HG03342 (cell line): ENCODE measurements around the gene WRAP73.
"Not testable (repeated sequence)": the region's sequence is repeated elsewhere in the genome, so short reads cannot be mapped to it uniquely, and the experiment has no call there.

ENCODE experiments used
- ATAC-seq: cut with Tn5 transposase; IDR thresholded peaks from one replicate; pipeline ENCODE4 v1.9.1; 2021; ENCODE audit warnings: mild to moderate bottlenecking, moderate library complexity; ENCODE audit not compliant: unreplicated experiment

Gene WRAP73

GRCh38 chr1:3631320-3632260 lies 18.3 kb downstream of the WRAP73 start:
- ATAC-seq = no peak

- ATAC-seq = no peak
Measured at GRCh38 chr1:3630914-3631313, 19.0 kb downstream of the WRAP73 start.

DNA sequence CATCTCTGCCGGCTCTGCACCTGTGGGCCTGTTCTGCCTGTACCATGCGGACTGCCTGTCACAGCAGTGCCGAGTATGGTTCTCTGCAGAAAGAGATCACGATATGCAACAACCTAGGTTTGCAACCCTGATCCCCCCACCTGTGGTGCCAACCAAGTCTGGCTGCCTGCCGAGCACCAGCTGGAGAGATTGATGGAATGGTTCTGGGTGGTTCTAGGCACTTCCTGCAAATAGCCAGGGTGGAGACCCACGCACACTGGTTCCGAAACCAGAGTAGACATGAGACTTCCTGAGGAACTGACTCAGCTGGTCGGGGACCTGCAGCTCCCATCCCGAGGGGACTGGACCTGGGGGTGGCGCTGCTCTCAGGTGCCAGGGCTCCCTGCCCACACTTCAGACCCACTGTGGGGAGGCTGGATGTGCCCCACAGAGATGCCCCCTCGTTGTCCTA lies 19.7 kb downstream of the WRAP73 start:
- ATAC-seq = no peak

DNA sequence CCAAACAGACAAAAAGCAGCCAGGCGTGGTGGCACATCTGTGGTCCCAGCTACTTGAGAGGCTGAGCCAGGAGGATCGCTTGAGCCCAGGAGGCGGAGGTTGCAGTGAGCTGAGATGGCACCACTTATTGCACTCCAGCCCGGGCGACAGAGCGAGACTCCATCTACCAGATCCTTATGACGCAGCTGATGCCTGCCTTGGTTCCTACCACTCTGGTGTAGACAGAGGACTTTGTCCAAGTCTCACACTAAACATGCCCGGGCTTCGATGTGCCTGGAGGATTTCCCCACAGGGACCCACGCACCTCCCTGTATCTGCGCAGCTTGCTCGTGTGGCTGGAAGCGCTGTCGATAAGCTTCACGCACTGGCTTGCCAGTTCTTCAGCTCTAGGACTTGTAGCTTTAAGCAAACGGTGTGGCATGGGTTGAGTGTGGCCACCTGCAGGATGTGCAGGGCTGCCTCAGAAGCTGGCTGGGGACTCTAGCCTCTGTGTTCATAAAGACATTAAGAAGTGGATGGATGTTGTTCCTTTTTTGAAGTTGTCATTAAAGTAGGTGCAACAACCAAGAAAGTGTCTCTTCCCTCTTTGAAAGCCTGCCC lies 20.2 kb downstream of the WRAP73 start:
- no peak for ATAC-seq

GRCh38 chr1:3628445-3628844 lies 21.5 kb downstream of the WRAP73 start:
- no peak for ATAC-seq

GRCh38 chr1:3627515-3628253 lies 22.2 kb downstream of the WRAP73 start:
- ATAC-seq = no peak

DNA sequence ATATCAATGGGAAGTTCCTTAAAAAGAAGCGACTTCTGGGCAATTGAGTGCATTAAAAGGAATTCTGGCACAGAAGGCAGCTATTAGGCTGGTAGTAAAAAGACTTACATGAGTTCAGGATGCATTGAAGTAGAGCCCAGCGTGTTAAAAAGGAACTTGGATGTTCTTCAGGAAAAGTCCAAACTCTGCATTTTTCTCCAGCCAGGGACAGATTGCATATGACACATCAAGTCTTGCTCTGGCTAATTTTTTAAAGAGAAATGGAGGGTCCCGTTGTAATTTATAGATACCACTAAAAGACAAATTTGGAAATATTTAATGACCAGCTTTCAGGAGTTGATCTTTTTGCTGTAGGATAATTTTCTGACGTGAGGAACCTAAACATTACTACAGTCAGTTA lies 23.9 kb downstream of the WRAP73 start:
- ATAC-seq = no peak

DNA sequence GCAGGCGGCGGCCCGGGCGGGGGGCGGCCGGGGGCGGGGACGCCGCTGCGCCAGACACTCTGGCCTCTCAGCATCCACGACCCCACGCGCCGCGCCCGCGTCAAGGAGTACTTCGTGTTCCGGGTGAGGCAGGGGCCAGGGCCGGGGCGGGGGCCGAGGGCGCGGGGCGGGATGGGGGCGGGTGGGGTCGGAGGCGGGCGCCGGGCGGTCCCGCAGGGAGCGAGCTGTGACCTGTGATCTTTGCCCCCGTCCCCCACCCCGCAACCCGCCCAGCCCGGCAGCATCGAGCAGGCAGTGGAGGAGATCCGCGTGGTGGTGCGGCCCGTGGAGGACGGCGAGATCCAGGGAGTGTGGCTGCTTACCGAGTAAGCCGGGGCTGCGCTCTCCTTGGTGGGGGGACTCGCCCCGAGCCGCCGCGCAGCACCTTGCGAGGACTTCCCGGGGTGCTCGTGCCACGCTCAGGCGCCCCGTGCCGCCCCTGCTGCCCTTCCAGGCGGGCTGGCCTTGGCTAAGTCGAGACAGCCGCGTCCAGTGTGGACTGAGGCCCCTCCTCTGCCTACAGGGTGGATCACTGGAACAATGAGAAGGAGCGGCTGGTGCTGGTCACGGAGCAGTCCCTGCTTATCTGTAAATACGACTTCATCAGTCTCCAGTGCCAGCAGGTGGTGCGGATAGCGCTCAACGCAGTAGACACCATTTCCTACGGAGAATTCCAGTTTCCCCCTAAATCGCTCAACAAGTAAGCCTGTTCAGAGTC lies 24.6 kb downstream of the WRAP73 start:
- peak; percentile 12 for ATAC-seq

- peak; percentile 97 for ATAC-seq
Measured at GRCh38 chr1:3624200-3625136, 25.4 kb downstream of the WRAP73 start, which contains the start of gene TPRG1L. Gene TPRG1L, plus strand, starts transcription at chr1:3625015. Its CDS starts 58 bp downstream, at chr1:3625073.

DNA sequence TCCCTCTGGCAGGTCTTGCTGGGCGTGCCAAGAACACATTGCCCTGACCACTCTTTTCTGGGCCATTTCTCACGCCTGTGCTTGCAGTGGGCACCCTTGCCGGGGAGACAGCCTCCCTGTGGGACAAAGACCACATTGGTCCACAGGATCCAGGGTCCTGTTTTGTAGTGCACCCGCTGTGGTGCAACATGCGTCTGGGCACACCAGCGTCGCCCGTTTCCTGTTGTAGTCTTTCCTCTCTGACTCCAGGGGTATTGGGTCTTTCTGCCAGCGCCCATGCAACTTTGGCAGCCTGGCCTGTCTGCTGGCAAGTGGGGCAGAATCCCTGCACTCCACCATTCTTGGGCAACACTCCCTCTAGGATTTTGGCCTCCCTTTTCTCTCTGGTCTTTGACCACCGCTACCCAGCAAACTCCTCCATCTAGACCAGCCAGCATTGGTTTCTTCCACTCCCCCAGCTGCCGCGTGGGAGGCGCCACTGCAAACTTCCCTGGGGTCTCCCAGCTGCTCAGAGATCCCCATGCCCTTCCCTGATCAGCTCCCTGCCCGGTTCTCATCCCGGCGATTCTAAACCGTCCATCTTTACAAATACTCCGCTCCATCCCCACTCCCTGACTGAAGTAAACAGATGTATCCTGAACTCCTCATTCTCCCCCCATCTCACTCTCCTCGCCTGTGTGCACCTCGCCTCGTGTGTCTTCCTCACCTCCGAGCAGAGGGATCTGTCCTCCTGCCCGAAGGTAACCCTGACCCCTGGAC lies 26.3 kb downstream of the WRAP73 start:
- ATAC-seq = no peak

DNA sequence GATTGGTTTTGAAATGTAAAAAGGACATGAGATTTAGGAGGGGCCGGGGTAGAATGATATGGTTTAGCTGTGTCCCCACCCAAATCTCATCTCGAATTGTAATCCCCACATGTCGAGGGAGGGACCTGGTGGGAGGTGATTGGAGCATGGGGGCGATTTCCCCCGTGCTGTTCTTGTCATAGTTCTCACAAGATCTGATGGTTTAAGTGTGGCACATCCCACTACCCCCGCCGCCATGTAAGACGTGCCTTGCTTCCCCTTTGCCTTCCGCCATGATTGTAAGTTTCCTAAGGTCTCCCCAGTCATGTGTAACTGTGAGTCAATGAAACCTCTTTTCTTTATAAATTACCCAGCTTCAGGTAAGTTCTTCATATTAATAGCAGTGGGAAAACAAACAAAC lies 27.8 kb downstream of the WRAP73 start:
- ATAC-seq = not testable (repeated sequence)

DNA sequence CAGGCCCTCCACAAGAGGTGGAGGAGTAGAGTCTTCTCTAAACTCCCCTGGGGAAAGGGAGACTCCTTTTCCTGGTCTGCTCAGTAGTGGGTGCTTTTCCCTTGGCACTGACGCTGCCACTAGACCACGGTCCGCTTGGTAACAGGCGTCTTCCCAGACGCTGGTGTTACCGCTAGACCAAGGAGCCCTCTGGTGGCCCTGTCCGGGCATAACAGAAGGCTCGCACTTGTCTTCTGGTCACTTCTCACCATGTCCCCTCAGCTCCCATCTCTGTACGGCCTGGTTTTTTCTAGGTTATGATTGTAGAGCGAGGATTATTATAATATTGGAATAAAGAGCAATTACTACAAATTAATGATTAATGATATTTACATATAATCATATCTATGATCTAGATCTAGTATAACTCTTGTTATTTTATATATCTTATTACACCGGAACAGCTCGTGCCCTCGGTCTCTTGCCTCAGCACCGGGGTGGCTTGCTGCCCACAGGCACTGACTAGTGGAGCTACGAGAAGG lies 28.7 kb downstream of the WRAP73 start:
- ATAC-seq = not testable (repeated sequence)

DNA sequence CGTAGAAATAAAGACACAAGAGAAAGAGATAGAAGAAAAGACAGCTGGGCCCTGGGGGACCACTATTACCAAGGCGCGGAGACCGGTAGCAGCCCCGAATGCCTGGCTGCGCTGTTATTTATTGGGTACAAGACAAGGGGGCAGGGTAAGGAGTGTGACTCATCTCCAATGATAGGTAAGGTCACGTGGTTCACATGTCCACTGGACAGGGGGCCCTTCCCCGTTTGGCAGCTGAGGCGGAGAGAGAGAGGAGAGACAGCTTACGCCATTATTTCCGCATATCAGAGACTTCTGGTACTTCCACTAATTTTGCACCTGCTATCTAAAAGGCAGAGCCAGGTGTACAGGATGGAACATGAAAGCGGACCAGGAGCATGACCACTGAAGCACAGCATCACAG lies 29.2 kb downstream of the WRAP73 start:
- no peak for ATAC-seq

GRCh38 chr1:3618881-3619671 lies 30.8 kb downstream of the WRAP73 start:
- ATAC-seq = peak; percentile 63

GRCh38 chr1:3618531-3618880 lies 31.4 kb downstream of the WRAP73 start:
- ATAC-seq = no peak

GRCh38 chr1:3617806-3618345 lies 32.0 kb downstream of the WRAP73 start:
- no peak for ATAC-seq

DNA sequence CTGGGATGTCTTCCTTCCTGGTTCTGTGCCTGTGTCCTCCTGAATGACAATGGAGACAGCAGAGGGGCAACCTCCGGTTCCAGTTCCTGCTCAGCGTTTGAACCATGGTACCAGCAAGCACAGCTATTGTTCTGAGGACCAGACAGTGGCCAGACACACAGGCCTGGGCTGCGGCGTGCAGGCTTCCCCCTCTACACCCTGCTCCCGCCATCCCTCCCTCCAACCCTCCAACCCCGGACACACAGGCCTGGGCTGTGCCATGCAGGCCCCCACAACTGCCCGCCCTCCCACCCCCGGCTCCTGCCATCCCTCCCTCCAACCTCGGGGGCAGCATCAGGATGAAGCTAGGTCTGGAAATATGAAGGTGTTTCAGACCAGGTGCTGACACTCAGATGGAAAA lies 33.0 kb downstream of the WRAP73 start:
- no peak for ATAC-seq
